BLaER1 treated with 17β-estradiol and CSF1 and Interleukin-3, amounts not matched to agents 10 nM and 100 nM (cell line): ENCODE results near the gene DYNLT1.
"Not testable (repeated sequence)": the region's sequence is repeated elsewhere in the genome, so short reads cannot be mapped to it uniquely, and the experiment has no call there.

Source experiments
- H3K27ac ChIP-seq, 11 experiments: shearing (Covaris generic); formaldehyde crosslinking; 2 replicates each; pipeline ENCODE4 v1.8.1; 2022
- H3K27me3 ChIP-seq, 11 experiments: shearing (Covaris generic); formaldehyde crosslinking; 2 replicates each; pipeline ENCODE4 v1.8.1; 2022
- H3K36me3 ChIP-seq, 11 experiments: shearing (Covaris generic); formaldehyde crosslinking; 2 replicates each; pipeline ENCODE4 v1.8.1; 2022
- H3K4me1 ChIP-seq, 10 experiments: shearing (Covaris generic); formaldehyde crosslinking; 2 replicates each; pipeline ENCODE4 v1.8.1; 2022
- H3K4me2 ChIP-seq, 11 experiments: shearing (Covaris generic); formaldehyde crosslinking; 2 replicates each; pipeline ENCODE4 v1.8.1; 2022
- H3K4me3 ChIP-seq, 10 experiments: shearing (Covaris generic); formaldehyde crosslinking; 2 replicates each; pipeline ENCODE4 v1.8.1; 2022
- H3K9ac ChIP-seq, 11 experiments: shearing (Covaris generic); formaldehyde crosslinking; 2 replicates each; pipeline ENCODE4 v1.8.1; 2022
- H3K9me3 ChIP-seq, 11 experiments: shearing (Covaris generic); formaldehyde crosslinking; replicated peaks in 1 of 11; 2 replicates each; pipeline ENCODE4 v1.8.1; 2022
- H4K20me1 ChIP-seq, 11 experiments: shearing (Covaris generic); formaldehyde crosslinking; 2 replicates each; pipeline ENCODE4 v1.8.1; 2022
- Cebpa-rat ChIP-seq, 11 experiments: shearing (Covaris generic); IDR thresholded peaks; 2 replicates each; pipeline ENCODE4 v1.8.1; 2022

The DYNLT1 gene

DNA sequence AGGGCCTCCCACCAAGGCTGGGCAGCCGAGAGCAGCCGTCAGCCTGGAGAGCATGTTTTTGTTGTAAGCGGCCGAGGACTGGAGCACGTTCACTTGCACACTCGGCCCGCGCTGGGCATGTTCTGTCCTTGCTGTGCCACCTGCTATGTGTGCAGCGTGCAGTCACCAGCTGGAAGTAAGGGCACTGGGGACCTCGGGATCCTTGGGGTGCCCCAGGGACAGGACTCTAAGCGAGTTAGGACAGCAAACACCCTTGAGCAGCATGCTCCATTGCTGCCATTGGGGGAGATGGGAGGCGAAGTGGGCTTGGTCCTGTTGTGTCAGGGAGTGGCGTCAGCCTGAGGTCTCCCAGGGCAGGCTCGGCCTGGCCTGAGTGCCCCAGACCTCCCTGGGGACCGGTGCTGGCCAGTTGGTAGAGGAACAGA, 18.6 kb downstream of the DYNLT1 start:
- Histone ChIP-seq H4K20me1 (peaks cover 3 to 82% (median 44%) of the 10 kb centered on the region in 11 experiments; a peak in 20 of 22 replicates), H3K4me2 (no peak overlapping the region), H3K9me3 (no peaks in the 10 kb centered on the region), H3K4me3 (no peak overlapping the region), H3K27me3 (no peaks in the 10 kb centered on the region), H3K36me3 (peaks cover 60 to 87% (median 82%) of the 10 kb centered on the region in 11 experiments), H3K4me1 (peaks cover 18 to 46% (median 32%) of the 10 kb centered on the region in 10 experiments), H3K9ac (0 out of 22 replicates have a peak overlapping the region, but pooled peaks of 1 of the 11 experiments have one; percentile 24), H3K27ac (no peak overlapping the region)
- TF ChIP-seq Cebpa-rat (IDR thresholded peaks at IDR 0.05), result no peak

GRCh38 chr6:158624684-158625682, 19.6 kb downstream of the DYNLT1 start:
- peak overlapping the region in 5 of 11 experiments; percentile 29 to 48 (median 35); a peak in 5 of 22 replicates for H3K9ac ChIP-seq
- no peak for TF ChIP-seq Cebpa-rat (IDR thresholded peaks at IDR 0.05)
- H3K36me3 ChIP-seq, result peaks cover 61 to 87% (median 82%) of the 10 kb centered on the region in 11 experiments
- H4K20me1 ChIP-seq, result peaks cover 3 to 88% (median 44%) of the 10 kb centered on the region in 11 experiments; a peak in 20 of 22 replicates
- H3K27me3 ChIP-seq, result no peaks in the 10 kb centered on the region
- H3K4me3 ChIP-seq, result no peak overlapping the region
- H3K27ac ChIP-seq, result peak overlapping the region in 3 of 11 experiments; percentile 9 to 22 (median 20); a peak in 2 of 22 replicates
- H3K9me3 ChIP-seq, result no peaks in the 10 kb centered on the region
- H3K4me1 ChIP-seq, result peaks cover 15 to 46% (median 32%) of the 10 kb centered on the region in 10 experiments
- peak overlapping the region in 10 of 11 experiments; percentile 54 to 89 (median 77); a peak in 18 of 22 replicates for H3K4me2 ChIP-seq

DNA sequence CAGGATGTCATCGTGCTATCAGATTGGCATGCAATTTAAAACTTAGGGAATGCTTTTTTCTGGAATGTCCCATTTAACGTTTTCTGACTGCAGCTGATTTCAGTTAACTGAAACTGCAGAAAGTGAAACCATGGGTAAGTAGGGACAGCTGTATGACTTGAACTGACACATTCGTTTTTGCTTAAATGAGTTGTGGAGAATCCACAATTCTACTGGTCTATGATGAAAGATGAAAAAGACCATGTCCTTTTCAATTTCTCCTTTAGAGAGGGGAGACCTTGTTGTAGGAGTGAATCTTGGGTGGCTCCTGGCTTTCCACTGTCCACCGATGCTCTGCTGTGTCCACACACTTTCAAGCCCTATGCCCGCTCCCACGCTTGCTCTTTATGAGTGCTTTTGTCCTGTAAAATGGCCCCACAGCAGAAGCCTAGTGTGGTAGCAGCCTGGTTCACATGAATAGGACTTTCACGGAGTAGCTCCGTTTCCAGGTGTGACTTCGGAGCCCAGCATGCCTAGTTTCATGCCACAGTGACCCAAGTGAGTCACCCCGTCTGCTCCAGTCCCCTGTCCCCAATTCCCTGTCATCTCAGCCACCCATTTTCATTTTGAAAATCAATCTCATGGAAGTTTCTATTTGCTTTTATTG, 21.9 kb downstream of the DYNLT1 start:
- H3K9me3 ChIP-seq, result no peaks in the 10 kb centered on the region

DNA sequence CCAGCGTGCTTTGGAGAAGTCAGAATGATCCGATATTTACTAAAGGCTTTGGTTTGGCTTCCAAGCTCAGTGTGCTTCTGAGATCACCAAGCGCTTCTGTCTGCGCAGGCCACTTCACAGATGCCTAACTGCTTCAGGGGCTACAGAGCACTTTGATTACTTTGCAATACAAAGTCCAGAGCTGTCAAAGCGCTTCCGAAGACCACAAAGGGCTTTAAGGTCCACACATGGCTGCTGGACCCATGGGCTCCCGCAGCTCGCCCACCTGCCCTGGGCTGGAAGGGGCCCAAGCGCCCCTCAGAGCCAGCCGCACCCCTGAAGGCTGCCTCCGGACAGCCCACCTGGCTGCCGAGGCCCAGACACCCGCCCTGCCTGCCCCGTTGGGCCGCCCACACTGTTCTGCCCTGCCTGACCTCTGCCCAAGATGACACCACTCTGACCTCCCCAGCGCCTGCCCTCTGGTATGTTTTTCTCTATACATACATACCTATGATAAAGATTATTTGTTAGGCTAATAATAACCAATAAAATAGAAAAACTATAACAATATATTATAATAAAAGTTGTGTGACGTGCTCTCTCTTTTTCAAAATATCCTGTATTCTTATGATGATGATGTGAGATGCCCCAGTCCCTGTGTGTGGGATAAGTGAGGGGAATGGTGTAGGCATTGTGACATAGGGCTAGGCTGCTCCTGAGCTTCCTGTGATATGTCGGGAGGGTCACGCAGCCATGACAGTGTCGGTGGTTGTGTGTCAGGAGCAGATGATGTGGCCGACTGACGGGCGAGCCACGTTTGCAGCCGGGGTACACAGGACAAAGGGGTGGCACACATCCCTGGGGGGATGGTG, 22.6 kb downstream of the DYNLT1 start:
- Histone ChIP-seq H3K9me3 (no peaks in the 10 kb centered on the region), H4K20me1 (peaks cover 0 to 58% (median 28%) of the 10 kb centered on the region in 11 experiments; a peak in 18 of 22 replicates), H3K4me2 (peak overlapping the region in 6 of 11 experiments; percentile 16 to 82 (median 30); a peak in 7 of 22 replicates), H3K36me3 (peaks cover 45 to 69% (median 63%) of the 10 kb centered on the region in 11 experiments), H3K27ac (no peak overlapping the region), H3K4me1 (peaks cover 15 to 33% (median 32%) of the 10 kb centered on the region in 10 experiments), H3K4me3 (no peak overlapping the region), H3K9ac (no peak overlapping the region), H3K27me3 (no peaks in the 10 kb centered on the region)
- no peak for TF ChIP-seq Cebpa-rat (IDR thresholded peaks at IDR 0.05)

More for the DNA sequence above, 21.9 kb downstream of the DYNLT1 start:
- Histone ChIP-seq H3K4me3 (no peak overlapping the region), H4K20me1 (peaks cover 3 to 65% (median 28%) of the 10 kb centered on the region in 11 experiments; a peak in 18 of 22 replicates), H3K36me3 (peaks cover 52 to 76% (median 70%) of the 10 kb centered on the region in 11 experiments), H3K9ac (no peak overlapping the region), H3K4me2 (peak overlapping the region in 10 of 11 experiments; percentile 16 to 82 (median 30); a peak in 17 of 22 replicates), H3K27ac (no peak overlapping the region), H3K4me1 (peaks cover 15 to 34% (median 32%) of the 10 kb centered on the region in 10 experiments), H3K27me3 (no peaks in the 10 kb centered on the region)
- no peak for TF ChIP-seq Cebpa-rat (IDR thresholded peaks at IDR 0.05)

DNA sequence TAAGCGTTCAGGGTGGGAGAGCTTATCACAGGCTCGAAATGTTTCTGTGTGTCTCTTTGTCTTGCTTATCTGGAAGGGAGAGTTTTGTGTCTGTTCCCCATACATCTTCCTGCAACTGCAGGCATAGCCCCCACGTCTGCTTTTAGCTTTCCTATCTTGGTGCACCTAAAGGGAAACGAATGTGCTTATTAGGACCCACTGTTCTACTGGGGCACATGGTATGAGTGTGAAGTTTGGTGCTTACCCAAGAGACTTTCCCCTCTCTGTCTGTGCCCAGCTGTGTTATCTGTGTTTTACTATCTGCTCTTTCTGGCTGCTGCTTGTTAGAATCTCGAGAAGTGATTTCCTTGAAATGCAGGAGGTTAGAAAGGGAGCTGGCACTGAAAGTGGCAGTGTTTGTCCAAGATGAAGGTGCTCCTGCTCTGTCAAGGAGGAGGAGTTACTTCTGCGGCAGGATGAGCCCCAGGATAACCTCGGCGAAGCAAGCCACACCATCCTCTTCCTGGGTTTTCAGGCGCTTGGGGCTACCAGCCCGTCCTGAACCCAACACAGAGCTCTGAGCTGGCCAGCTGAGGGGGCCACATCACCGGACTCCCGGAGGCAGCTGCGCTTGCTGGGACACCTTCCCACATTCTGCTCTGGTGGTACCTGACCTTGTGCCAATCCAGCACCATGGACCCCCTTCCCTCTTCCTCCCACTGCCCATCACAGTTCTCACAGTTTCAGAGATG, 23.4 kb downstream of the DYNLT1 start:
- Histone ChIP-seq H4K20me1 (peaks cover 0 to 53% (median 26%) of the 10 kb centered on the region in 11 experiments; a peak in 18 of 22 replicates), H3K9ac (no peak overlapping the region), H3K36me3 (peaks cover 39 to 64% (median 56%) of the 10 kb centered on the region in 11 experiments), H3K27ac (no peak overlapping the region), H3K4me1 (peaks cover 15 to 33% (median 32%) of the 10 kb centered on the region in 10 experiments), H3K4me2 (no peak overlapping the region), H3K27me3 (no peaks in the 10 kb centered on the region), H3K4me3 (no peak overlapping the region), H3K9me3 (no peaks in the 10 kb centered on the region)
- no peak for TF ChIP-seq Cebpa-rat (IDR thresholded peaks at IDR 0.05)

DNA sequence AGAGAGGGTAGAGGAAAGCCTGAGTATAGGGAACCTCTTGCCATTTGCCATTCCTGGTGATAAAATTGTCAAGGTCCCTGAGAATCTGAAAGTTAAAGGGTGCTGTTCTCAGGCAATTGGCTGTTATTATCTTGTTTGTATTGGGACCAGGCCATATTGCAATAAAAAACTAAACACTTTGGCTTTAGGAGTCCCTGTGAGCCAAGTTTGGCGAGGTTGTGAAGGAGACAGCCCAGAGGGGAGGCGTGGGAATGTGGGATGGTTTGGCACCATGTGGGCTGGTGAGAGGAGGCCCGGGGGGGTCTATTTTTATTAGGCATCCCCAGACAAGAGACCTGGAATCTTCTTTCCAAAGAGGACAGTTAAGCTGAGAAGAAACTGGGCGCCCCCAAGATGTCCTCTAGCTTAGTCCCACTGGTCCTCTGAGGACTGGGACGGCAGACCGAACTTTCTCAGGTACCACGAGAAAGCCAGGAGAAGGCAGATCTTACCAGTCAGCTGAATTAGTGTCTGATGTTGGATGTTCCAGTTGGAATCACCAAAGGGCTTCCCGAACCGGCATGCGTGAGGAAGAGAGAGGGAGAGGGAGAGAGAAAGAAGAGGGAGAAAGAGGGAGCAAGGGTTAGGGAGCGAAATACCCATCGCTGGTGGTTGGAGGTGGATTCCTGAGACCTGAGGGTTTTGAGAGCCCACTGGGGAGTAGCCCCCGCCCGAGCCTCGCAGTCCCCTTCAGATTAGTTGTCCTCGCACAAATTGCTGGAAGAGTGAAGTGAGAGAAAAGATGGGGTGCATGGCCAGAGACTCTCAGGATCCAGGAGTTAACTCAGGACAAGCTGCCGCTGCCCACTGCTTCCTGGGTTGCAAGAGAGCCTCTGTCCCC, 24.4 kb downstream of the DYNLT1 start:
- TF ChIP-seq Cebpa-rat (IDR thresholded peaks at IDR 0.05), result no peak
- H3K4me3 ChIP-seq, result no peak overlapping the region
- peaks cover 37 to 63% (median 53%) of the 10 kb centered on the region in 11 experiments for H3K36me3 ChIP-seq
- H3K4me2 ChIP-seq, result no peak overlapping the region
- H3K27ac ChIP-seq, result no peak overlapping the region
- H3K9me3 ChIP-seq, result peaks cover 7% of the 10 kb centered on the region in 11 experiments; a peak in 21 of 22 replicates
- peaks cover 15 to 33% (median 30%) of the 10 kb centered on the region in 10 experiments for H3K4me1 ChIP-seq
- H4K20me1 ChIP-seq, result peaks cover 0 to 44% (median 21%) of the 10 kb centered on the region in 11 experiments; a peak in 18 of 22 replicates
- no peaks in the 10 kb centered on the region for H3K27me3 ChIP-seq
- no peak overlapping the region for H3K9ac ChIP-seq

- peaks cover 53 to 73% (median 67%) of the 10 kb centered on the region in 11 experiments for H3K36me3 ChIP-seq
- H3K4me2 ChIP-seq, H3K27me3 ChIP-seq: not testable (repeated sequence)
These were observed 26.3 kb downstream of the DYNLT1 start for GRCh38 chr6:158618289-158618688.

GRCh38 chr6:158614606-158615005, 29.9 kb downstream of the DYNLT1 start:
- not testable (repeated sequence) for H3K27me3 ChIP-seq, H3K9ac ChIP-seq, H3K4me1 ChIP-seq, H3K4me2 ChIP-seq, H3K27ac ChIP-seq, H3K4me3 ChIP-seq, H4K20me1 ChIP-seq
- Histone ChIP-seq H3K36me3 (peaks cover 58 to 75% (median 69%) of the 10 kb centered on the region in 11 experiments), H3K9me3 (peaks cover 10 to 21% (median 15%) of the 10 kb centered on the region in 11 experiments; a peak in 21 of 22 replicates)

More at GRCh38 chr6:158618289-158618688, 26.3 kb downstream of the DYNLT1 start:
- peaks cover 10 to 21% (median 15%) of the 10 kb centered on the region in 11 experiments; a peak in 21 of 22 replicates for H3K9me3 ChIP-seq
- not testable (repeated sequence) for H3K4me3 ChIP-seq, H3K9ac ChIP-seq, H3K27ac ChIP-seq
- H4K20me1 ChIP-seq, result peaks cover 0 to 27% (median 12%) of the 10 kb centered on the region in 11 experiments; a peak in 12 of 22 replicates
- H3K4me1 ChIP-seq, result peaks cover 5 to 15% (median 11%) of the 10 kb centered on the region in 10 experiments
